HEK293 (cell line): ENCODE data around the gene PAX6.

Experiments
- CTCF ChIP-seq: fragments of 450-650 bp; formaldehyde crosslinking; IDR thresholded peaks from 2 replicates; pipeline ENCODE4 v1.5.1; 2016; ENCODE audit warnings: missing biosample characterization, missing genetic modification characterization
- GLI2 ChIP-seq: fragments of 450-650 bp; formaldehyde crosslinking; IDR thresholded peaks from 2 replicates; pipeline ENCODE4; 2017; ENCODE audit warnings: missing biosample characterization, missing genetic modification characterization, low read depth, borderline replicate concordance
- ZBTB8A ChIP-seq: fragments of 450-650 bp; formaldehyde crosslinking; IDR thresholded peaks from 2 replicates; pipeline ENCODE4 v1.5.1; 2016; ENCODE audit warnings: missing biosample characterization, missing genetic modification characterization
- ZNF175 ChIP-seq: fragments of 450-650 bp; formaldehyde crosslinking; IDR thresholded peaks from 2 replicates; pipeline ENCODE4 v1.5.1; 2016; ENCODE audit warnings: missing biosample characterization, missing genetic modification characterization
- ZNF24 ChIP-seq: fragments of 450-650 bp; formaldehyde crosslinking; IDR thresholded peaks from 2 replicates; pipeline ENCODE4 v1.5.1; 2016; ENCODE audit warnings: missing biosample characterization, missing genetic modification characterization
- ZNF266 ChIP-seq: fragments of 450-650 bp; formaldehyde crosslinking; IDR thresholded peaks from 2 replicates; pipeline ENCODE4 v1.5.1; 2016; ENCODE audit warnings: missing biosample characterization, missing genetic modification characterization, low read depth
- ZNF335 ChIP-seq: fragments of 450-650 bp; formaldehyde crosslinking; conservative IDR thresholded peaks from 2 replicates; pipeline ENCODE4 v1.5.1; 2016; ENCODE audit warnings: missing biosample characterization, missing genetic modification characterization
- ZNF521 ChIP-seq: fragments of 450-650 bp; formaldehyde crosslinking; IDR thresholded peaks from 2 replicates; pipeline ENCODE4 v1.5.1; 2017; ENCODE audit warnings: missing biosample characterization, mild to moderate bottlenecking, missing genetic modification characterization
- TF ChIP-seq, protein P1 (sequence below): fragments of 450-650 bp; formaldehyde crosslinking; IDR thresholded peaks from 2 replicates; pipeline ENCODE4 v1.5.1; 2016; ENCODE audit warnings: missing biosample characterization, missing genetic modification characterization

DNA sequence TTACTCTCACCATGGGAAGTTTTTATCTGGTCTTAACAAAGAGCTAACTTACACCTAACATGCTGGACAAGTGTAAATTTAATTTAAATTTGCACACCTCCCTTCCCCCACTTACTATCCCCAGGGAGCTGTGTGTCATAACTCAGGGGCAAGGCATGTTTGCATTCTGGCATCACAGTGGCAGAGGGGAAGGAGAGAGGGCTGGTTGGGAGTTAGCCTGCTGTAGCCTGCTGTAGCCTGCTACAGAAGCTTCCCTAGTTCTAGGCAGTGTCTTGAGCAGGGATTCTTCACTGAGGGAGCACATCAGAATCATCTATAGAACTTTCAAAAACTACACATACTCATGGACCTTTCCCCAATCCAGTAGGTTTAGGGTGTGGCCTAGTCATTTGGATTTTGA lies 49.3 kb upstream of the PAX6 start:
- TF ChIP-seq GLI2 (tag by site-specific recombination) = no peak
- TF ChIP-seq ZNF266 = no peak
- TF ChIP-seq ZNF521 (tag by site-specific recombination) = no peak
- TF ChIP-seq ZNF24 (tag by site-specific recombination) = no peak
- no peak for TF ChIP-seq ZBTB8A (tag by site-specific recombination)
- TF ChIP-seq, protein P1, sequence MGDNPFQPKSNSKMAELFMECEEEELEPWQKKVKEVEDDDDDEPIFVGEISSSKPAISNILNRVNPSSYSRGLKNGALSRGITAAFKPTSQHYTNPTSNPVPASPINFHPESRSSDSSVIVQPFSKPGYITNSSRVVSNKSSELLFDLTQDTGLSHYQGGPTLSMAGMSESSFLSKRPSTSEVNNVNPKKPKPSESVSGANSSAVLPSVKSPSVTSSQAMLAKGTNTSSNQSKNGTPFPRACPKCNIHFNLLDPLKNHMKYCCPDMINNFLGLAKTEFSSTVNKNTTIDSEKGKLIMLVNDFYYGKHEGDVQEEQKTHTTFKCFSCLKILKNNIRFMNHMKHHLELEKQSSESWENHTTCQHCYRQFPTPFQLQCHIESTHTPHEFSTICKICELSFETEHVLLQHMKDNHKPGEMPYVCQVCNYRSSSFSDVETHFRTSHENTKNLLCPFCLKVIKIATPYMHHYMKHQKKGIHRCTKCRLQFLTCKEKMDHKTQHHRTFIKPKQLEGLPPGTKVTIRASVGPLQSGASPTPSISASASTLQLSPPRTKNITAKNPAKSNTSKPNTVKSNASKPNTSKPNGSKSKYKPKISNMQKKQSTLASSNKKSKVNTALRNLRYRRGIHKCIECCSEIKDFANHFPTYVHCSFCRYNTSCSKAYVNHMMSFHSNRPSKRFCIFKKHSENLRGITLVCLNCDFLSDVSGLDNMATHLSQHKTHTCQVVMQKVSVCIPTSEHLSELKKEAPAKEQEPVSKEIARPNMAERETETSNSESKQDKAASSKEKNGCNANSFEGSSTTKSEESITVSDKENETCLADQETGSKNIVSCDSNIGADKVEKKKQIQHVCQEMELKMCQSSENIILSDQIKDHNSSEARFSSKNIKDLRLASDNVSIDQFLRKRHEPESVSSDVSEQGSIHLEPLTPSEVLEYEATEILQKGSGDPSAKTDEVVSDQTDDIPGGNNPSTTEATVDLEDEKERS = no peak
- TF ChIP-seq ZNF335 (tag by site-specific recombination) = no peak
- TF ChIP-seq CTCF (tag by site-specific recombination) = no peak
- no peak for TF ChIP-seq ZNF175 (tag by site-specific recombination)
